Hypothalamus (tissue), 51 donors: ENCODE measurements around the gene GMDS.

Experiments used
- DNase-seq, 51 donors: peaks; one replicate each; lab custom pipeline; 2025; lab: John Stamatoyannopoulos, UW

Gene GMDS

GRCh38 chr6:2242311-2242710, 3.1 kb downstream of the GMDS start:
- DNase-seq = no peak

GRCh38 chr6:2240961-2241360, 4.4 kb downstream of the GMDS start:
- no peak for DNase-seq

- no peak for DNase-seq
These were observed 8.4 kb downstream of the GMDS start for GRCh38 chr6:2237001-2237400.

GRCh38 chr6:2235777-2236495, 9.5 kb downstream of the GMDS start:
- no peak for DNase-seq

GRCh38 chr6:2232445-2232844, 13.0 kb downstream of the GMDS start:
- no peak for DNase-seq

- no peak for DNase-seq
These were observed 14.0 kb downstream of the GMDS start for GRCh38 chr6:2231438-2231837.

- DNase-seq = no peak
These were observed 14.6 kb downstream of the GMDS start for GRCh38 chr6:2230659-2231277.

GRCh38 chr6:2229742-2230141, 15.7 kb downstream of the GMDS start:
- DNase-seq = no peak

GRCh38 chr6:2229039-2229438, 16.4 kb downstream of the GMDS start:
- no peak for DNase-seq

GRCh38 chr6:2228392-2228791, 17.0 kb downstream of the GMDS start:
- no peak for DNase-seq

- no peak for DNase-seq
These were observed 18.6 kb downstream of the GMDS start for GRCh38 chr6:2226775-2227174.

GRCh38 chr6:2225422-2226392, 19.7 kb downstream of the GMDS start:
- DNase-seq = no peak

GRCh38 chr6:2224847-2225382, 20.5 kb downstream of the GMDS start:
- no peak for DNase-seq

- DNase-seq = no peak
These were observed 23.0 kb downstream of the GMDS start for GRCh38 chr6:2222275-2222842.

- no peak for DNase-seq
These were observed 23.6 kb downstream of the GMDS start for GRCh38 chr6:2221726-2222274.

- DNase-seq = no peak
These were observed 25.3 kb downstream of the GMDS start for GRCh38 chr6:2220154-2220553.

GRCh38 chr6:2218866-2219265, 26.5 kb downstream of the GMDS start:
- DNase-seq = no peak

- no peak for DNase-seq
These were observed 28.5 kb downstream of the GMDS start for GRCh38 chr6:2216794-2217383.

GRCh38 chr6:2215342-2215741, 30.1 kb downstream of the GMDS start:
- no peak for DNase-seq

GRCh38 chr6:2213086-2213485, 32.3 kb downstream of the GMDS start:
- no peak for DNase-seq
